PC-3 (cell line): ENCODE data around the gene CLMN.

ENCODE experiments used
- EZH2 ChIP-seq: fragments of 300-600 bp; sonication (generic); IDR thresholded peaks from one replicate; pipeline ENCODE4 v1.6.1; 2017; ENCODE audit warnings: antibody characterized with exemption, mild to moderate bottlenecking, low read length; ENCODE audit not compliant: unreplicated experiment
- TF ChIP-seq, protein P1 (sequence below): fragments of 300-600 bp; sonication (generic); conservative IDR thresholded peaks from 2 replicates; pipeline ENCODE4 v1.5.1; 2017; ENCODE audit warnings: antibody characterized with exemption, low read depth, mild to moderate bottlenecking, low read length

DNA sequence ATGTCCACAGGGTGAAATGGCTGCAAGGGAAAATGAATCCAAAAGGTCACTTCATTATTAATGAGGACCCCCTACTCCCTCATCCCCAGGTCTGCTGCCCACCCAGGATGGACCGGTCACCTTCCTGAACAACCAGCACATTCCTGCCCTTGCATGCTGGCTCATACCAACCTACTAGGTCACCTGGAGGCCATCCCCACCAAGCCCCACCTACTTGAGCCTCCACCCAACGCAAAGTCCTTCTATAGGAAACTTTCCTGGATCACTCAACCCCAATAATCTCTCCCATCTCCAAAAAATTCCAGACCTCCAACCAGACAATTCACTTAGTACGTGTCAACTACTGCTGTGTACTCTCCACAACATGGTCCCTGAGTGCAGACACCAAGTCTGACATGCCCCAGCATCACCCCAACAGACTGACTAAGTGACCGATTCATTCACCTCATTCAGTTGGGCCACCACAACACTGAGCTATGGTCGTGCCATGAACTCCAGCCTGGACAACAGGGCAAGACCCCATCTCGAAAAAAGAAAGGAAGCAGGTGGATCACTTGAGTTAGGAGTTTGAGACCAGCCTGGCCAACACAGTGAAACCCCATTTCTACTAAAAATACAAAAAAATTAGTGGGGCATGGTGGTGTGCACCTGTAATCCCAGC, 18.1 kb downstream of the CLMN start:
- TF ChIP-seq, protein P1, sequence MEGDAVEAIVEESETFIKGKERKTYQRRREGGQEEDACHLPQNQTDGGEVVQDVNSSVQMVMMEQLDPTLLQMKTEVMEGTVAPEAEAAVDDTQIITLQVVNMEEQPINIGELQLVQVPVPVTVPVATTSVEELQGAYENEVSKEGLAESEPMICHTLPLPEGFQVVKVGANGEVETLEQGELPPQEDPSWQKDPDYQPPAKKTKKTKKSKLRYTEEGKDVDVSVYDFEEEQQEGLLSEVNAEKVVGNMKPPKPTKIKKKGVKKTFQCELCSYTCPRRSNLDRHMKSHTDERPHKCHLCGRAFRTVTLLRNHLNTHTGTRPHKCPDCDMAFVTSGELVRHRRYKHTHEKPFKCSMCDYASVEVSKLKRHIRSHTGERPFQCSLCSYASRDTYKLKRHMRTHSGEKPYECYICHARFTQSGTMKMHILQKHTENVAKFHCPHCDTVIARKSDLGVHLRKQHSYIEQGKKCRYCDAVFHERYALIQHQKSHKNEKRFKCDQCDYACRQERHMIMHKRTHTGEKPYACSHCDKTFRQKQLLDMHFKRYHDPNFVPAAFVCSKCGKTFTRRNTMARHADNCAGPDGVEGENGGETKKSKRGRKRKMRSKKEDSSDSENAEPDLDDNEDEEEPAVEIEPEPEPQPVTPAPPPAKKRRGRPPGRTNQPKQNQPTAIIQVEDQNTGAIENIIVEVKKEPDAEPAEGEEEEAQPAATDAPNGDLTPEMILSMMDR, result no peak
- no peak for TF ChIP-seq EZH2
